ENCODE measurements around the gene RFC2. TPM values are rescaled to one million over a fixed set of nuclear protein-coding genes. Genes with fewer than 3 reads are reported as not detected.
A peak's percentile ranks its signal among the peaks of the same experiment; 100 is the strongest.

The RFC2 gene
- total RNA-seq, 1 experiment from 2014 or later, result 75.6 TPM

DNA sequence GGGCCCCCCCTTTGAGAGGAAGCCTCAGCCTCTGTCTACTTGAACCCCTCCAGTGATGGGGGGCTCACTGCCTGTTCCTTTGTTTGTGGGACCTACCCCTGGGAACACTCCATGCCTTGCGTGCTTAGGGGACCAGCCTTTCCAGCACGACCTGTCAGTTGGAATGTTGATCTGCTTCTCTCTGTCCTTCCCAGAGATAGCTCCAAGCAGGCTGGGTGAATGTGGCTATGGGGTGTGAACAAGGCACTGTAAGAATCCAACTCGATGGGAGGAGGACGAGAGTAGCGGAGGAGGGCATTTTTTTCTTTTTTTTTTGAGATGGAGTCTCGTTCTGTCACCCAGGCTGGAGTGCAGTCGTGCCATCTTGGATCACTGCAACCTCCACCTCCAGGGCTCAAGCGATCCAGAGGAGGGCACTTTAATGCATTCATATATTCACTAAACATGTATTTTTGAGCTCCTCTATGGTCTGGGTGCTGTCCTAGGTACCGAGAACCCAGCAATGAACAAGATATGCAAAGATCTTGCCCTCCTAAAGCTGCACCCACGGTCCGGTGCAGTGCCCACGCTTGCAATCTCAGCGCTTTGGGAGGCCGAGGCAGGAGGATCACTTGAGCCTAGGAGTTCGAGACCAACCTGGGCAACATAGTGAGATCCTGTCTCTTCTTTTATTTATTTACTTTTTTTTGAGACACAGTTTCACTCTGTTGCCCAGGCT, 43.5 kb upstream of the RFC2 start (continued):
- TF ChIP-seq, protein P1, sequence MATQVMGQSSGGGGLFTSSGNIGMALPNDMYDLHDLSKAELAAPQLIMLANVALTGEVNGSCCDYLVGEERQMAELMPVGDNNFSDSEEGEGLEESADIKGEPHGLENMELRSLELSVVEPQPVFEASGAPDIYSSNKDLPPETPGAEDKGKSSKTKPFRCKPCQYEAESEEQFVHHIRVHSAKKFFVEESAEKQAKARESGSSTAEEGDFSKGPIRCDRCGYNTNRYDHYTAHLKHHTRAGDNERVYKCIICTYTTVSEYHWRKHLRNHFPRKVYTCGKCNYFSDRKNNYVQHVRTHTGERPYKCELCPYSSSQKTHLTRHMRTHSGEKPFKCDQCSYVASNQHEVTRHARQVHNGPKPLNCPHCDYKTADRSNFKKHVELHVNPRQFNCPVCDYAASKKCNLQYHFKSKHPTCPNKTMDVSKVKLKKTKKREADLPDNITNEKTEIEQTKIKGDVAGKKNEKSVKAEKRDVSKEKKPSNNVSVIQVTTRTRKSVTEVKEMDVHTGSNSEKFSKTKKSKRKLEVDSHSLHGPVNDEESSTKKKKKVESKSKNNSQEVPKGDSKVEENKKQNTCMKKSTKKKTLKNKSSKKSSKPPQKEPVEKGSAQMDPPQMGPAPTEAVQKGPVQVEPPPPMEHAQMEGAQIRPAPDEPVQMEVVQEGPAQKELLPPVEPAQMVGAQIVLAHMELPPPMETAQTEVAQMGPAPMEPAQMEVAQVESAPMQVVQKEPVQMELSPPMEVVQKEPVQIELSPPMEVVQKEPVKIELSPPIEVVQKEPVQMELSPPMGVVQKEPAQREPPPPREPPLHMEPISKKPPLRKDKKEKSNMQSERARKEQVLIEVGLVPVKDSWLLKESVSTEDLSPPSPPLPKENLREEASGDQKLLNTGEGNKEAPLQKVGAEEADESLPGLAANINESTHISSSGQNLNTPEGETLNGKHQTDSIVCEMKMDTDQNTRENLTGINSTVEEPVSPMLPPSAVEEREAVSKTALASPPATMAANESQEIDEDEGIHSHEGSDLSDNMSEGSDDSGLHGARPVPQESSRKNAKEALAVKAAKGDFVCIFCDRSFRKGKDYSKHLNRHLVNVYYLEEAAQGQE (IDR thresholded peaks at IDR 0.05; ENCODE audit: low read depth), result no peak
- TF ChIP-seq ZFX (IDR thresholded peaks at IDR 0.05), result no peak

DNA sequence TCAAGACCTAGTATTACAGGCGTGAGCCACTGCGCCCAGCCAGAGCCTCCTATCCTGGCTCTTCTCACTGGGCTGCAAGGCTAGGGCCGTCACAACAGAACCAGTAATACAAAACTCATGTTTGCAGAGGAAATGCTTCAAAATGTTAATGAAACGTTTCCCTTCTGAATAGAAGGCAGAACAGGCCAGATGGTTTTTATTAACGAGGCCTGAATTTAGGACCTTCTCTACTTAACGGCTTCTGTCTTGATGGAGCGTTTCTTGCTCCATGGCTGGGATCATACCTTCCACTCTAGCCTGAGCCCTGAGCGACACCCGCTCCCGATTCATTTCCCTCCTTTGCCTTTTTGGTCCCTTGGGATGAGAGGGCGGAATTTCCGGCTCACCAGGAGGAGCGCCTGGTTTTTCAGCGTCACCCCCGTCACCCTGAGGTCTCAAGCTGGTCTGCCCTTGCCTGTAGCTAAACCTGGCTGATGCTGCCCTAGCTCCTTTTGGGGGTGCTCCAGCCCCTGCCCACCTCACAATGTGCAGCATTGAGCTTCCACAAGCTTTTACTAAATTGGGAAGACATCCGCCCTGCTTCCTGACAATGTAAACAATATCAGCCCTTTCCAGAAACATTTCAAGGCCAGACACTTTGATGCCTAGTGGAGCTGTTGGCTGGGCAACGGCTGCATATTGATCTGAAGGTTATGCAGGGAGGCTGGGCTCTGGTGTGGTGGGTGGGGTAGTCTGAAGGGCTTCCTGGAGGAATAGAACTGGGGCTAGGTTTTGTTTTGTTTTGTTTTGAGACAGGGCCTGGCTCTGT, 40.2 kb upstream of the RFC2 start:
- no TSS peak for BruUV-seq (replicated peaks)
- DNase-seq (ENCODE audit: low read depth, low spot score) (no peak), ATAC-seq (no peak)
- Histone ChIP-seq H4K20me1 (ENCODE audit: insufficient read depth) (no peaks in the 10 kb centered on the region), H3K4me2 (ENCODE audit: low read length) (peak overlapping the region; percentile 0; the same call in 1 of the 2 replicates), H3K9me3 (ENCODE audit: control insufficient read depth in 1 of 2, insufficient read depth in 1 of 2, low read depth in 1 of 2, low read length in 2 of 2) (no peaks in the 10 kb centered on the region), H3K79me2 (ENCODE audit: insufficient read depth, low read length) (peaks cover 75% of the 10 kb centered on the region), H3K4me3 (replicated peaks in 1 of 2; ENCODE audit: low read depth in 1 of 2, low read length in 2 of 2) (no peak overlapping the region), H3K9me2 (ENCODE audit: insufficient read depth) (no peaks in the 10 kb centered on the region), H3K27ac (ENCODE audit: low read depth, low read length) (peak overlapping the region; percentile 13; the same call in 1 of the 2 replicates), H3K9ac (ENCODE audit: low read length) (no peak overlapping the region), H3K4me1 (ENCODE audit: control insufficient read depth in 1 of 2, insufficient read depth in 2 of 2, low read length in 2 of 2) (peaks cover 62 to 74% of the 10 kb centered on the region in 2 experiments), H3K36me3 (ENCODE audit: control insufficient read depth in 1 of 2, insufficient read depth in 2 of 2, low read length in 2 of 2) (no peaks in the 10 kb centered on the region), H3K27me3 (ENCODE audit: insufficient read depth, low read length) (no peaks in the 10 kb centered on the region), H2AFZ (ENCODE audit: low read depth, low read length, poor library complexity, severe bottlenecking) (no peak overlapping the region)
- ChIA-PET CTCF (interaction anchor here (0.9 to 1.0 kb wide), 2 partner anchors 19 to 107 kb away, joined by 3 to 5 read pairs; no protein-coding TSS in a partner anchor), POLR2A (interaction anchor here (0.6 kb wide), 1 partner anchor 19 kb away, joined by 3 read pairs; no protein-coding TSS in a partner anchor), RAD21 (ENCODE audit: low non-redundant PET in 1 of 2, low total read pairs in 2 of 2, uncharacterized antibody in 2 of 2, unreplicated experiment in 2 of 2) (interaction anchor here (0.6 to 0.7 kb wide), 2 partner anchors 14 to 111 kb away, joined by 3 to 4 read pairs; no protein-coding TSS in a partner anchor)
- intact Hi-C loops (cut with micrococcal nuclease), result no loop called here
- no peak for TF ChIP-seq POLR2A (IDR thresholded peaks at IDR 0.05; ENCODE audit: borderline replicate concordance, extremely low read depth, insufficient read depth, insufficient read length)
- TF ChIP-seq CEBPB (IDR thresholded peaks at IDR 0.05; ENCODE audit: low read depth), result no peak
- TF ChIP-seq CBX3 (IDR thresholded peaks at IDR 0.05; ENCODE audit: low read depth), result no peak
- TF ChIP-seq, protein P2, sequence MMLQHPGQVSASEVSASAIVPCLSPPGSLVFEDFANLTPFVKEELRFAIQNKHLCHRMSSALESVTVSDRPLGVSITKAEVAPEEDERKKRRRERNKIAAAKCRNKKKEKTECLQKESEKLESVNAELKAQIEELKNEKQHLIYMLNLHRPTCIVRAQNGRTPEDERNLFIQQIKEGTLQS (IDR thresholded peaks at IDR 0.05), result no peak
- no peak for TF ChIP-seq EZH2phosphoT487 (IDR thresholded peaks at IDR 0.05; ENCODE audit: borderline replicate concordance)
- TF ChIP-seq, protein P3, sequence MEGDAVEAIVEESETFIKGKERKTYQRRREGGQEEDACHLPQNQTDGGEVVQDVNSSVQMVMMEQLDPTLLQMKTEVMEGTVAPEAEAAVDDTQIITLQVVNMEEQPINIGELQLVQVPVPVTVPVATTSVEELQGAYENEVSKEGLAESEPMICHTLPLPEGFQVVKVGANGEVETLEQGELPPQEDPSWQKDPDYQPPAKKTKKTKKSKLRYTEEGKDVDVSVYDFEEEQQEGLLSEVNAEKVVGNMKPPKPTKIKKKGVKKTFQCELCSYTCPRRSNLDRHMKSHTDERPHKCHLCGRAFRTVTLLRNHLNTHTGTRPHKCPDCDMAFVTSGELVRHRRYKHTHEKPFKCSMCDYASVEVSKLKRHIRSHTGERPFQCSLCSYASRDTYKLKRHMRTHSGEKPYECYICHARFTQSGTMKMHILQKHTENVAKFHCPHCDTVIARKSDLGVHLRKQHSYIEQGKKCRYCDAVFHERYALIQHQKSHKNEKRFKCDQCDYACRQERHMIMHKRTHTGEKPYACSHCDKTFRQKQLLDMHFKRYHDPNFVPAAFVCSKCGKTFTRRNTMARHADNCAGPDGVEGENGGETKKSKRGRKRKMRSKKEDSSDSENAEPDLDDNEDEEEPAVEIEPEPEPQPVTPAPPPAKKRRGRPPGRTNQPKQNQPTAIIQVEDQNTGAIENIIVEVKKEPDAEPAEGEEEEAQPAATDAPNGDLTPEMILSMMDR (IDR thresholded peaks at IDR 0.05 in 2 of 3, conservative IDR thresholded peaks at IDR 0.05 in 1 of 3; ENCODE audit: borderline replicate concordance in 1 of 3, insufficient read depth in 1 of 3, low read depth in 2 of 3, low read length in 2 of 3), result no peak
- TF ChIP-seq ELF1 (IDR thresholded peaks at IDR 0.05; ENCODE audit: borderline replicate concordance, low read depth), result no peak
- no peak for TF ChIP-seq SP1 (IDR thresholded peaks at IDR 0.05; ENCODE audit: low read depth)
- no peak for TF ChIP-seq JUND (IDR thresholded peaks at IDR 0.05)
- TF ChIP-seq, protein P1 (IDR thresholded peaks at IDR 0.05; ENCODE audit: low read depth), result no peak
- TF ChIP-seq ZNF274 (IDR thresholded peaks at IDR 0.05; ENCODE audit: low read depth, low read length), result no peak
- no peak for TF ChIP-seq RAD21 (IDR thresholded peaks at IDR 0.05; ENCODE audit: low read depth)
